Astrocyte (in vitro differentiated cells and primary cell): Measurements from ENCODE around the gene CD209.

Experiments used
- CTCF ChIP-seq: IDR thresholded peaks from 2 replicates; pipeline ENCODE4 v1.5.1; 2011; ENCODE audit warnings: low read depth, mild to moderate bottlenecking, inconsistent platforms, low read length, moderate library complexity; ENCODE audit not compliant: insufficient read depth
- EZH2 ChIP-seq: IDR thresholded peaks from 2 replicates; pipeline ENCODE4 v1.6.1; 2012; ENCODE audit warnings: mild to moderate bottlenecking, low read length, inconsistent platforms; ENCODE audit not compliant: insufficient read depth

- no peak for TF ChIP-seq CTCF
- no peak for TF ChIP-seq EZH2
These were observed 56.5 kb downstream of the CD209 start for GRCh38 chr19:7690779-7691258.
